ENCODE results near the gene INTS6L.

Gene INTS6L

DNA sequence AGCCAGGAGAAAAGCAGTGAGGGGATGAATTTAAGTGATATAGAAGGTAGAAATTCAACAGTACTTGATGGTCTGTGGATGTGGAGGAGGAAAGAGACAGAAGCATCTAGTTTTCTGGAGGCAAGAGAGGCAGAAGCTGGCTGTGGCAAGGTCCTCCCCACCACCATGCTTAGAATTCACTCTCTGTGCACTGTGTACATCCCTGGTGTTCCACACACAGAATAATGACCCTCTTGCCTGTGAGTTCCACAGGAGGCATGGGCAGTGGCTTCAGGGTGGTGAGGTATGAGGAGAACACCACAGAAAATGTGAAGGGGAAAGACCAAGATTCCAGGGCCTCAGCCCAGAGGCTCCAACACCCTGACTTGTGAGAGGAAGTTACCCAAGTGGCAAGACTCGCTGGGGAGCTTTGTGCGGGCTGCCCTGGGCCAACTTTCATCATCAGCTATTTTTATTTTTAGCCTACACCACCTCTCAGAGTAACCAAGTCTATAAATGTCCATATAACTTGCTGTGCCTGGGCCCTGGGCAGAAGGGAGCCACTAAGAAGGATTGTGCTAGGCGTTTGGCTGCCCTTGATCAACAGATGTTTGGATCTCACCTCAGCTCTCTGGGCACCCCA, 7.8 kb upstream of the INTS6L start:
- no peak overlapping the region for H3K4me3 ChIP-seq (replicated peaks; ENCODE audit: low read depth, low read length)
- TF ChIP-seq, protein P1, sequence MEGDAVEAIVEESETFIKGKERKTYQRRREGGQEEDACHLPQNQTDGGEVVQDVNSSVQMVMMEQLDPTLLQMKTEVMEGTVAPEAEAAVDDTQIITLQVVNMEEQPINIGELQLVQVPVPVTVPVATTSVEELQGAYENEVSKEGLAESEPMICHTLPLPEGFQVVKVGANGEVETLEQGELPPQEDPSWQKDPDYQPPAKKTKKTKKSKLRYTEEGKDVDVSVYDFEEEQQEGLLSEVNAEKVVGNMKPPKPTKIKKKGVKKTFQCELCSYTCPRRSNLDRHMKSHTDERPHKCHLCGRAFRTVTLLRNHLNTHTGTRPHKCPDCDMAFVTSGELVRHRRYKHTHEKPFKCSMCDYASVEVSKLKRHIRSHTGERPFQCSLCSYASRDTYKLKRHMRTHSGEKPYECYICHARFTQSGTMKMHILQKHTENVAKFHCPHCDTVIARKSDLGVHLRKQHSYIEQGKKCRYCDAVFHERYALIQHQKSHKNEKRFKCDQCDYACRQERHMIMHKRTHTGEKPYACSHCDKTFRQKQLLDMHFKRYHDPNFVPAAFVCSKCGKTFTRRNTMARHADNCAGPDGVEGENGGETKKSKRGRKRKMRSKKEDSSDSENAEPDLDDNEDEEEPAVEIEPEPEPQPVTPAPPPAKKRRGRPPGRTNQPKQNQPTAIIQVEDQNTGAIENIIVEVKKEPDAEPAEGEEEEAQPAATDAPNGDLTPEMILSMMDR (IDR thresholded peaks at IDR 0.05; ENCODE audit: low read length, missing control alignments): no peak
- DNase-seq (ENCODE audit: low read depth): no peak

DNA sequence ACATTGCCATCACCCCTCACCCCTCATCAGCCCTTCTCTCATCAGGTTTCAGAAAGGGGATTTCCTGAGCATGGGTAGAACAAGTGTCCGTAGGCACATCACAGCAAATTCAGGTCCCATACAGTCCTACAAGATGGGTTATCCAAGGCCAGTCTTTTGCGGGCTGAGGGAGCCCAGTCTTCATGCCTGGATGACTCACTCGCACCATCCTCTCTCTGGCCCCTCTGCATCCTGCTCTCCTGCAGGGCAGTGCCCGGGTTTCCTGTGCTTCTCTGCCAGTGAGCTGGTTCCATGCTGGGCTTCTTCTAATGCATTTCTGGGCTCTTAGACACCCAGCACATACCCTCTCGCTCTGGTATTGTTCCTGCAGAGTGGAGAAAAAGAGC, 7.3 kb upstream of the INTS6L start:
- TF ChIP-seq, protein P1 (IDR thresholded peaks at IDR 0.05; ENCODE audit: low read length, missing control alignments): no peak
- H3K4me3 ChIP-seq (replicated peaks; ENCODE audit: low read depth, low read length): no peak overlapping the region
- DNase-seq (ENCODE audit: low read depth): no peak

DNA sequence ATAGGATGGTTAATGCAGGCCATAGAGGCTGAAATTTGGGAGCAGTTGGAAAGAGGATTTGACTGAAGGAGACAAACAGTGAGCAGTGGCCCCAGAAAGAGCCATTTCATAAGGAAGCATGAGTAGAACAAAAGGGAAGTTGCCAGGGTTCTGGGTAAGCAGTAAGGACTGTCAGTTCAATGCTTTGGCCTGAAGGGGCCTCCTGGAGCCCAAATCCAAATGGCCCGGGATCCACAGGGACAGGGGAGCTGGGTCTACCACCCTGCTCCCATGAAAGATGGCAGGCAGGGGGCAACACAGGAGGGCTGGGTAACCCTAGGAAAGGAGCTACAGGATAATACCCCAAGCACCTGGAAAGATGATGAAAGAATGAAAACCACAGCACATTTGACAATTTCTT, 4.1 kb upstream of the INTS6L start:
- TF ChIP-seq, protein P1 (IDR thresholded peaks at IDR 0.05; ENCODE audit: low read length, missing control alignments): no peak
- DNase-seq (ENCODE audit: low read depth): no peak
- no peak overlapping the region for H3K4me3 ChIP-seq (replicated peaks; ENCODE audit: low read depth, low read length)

DNA sequence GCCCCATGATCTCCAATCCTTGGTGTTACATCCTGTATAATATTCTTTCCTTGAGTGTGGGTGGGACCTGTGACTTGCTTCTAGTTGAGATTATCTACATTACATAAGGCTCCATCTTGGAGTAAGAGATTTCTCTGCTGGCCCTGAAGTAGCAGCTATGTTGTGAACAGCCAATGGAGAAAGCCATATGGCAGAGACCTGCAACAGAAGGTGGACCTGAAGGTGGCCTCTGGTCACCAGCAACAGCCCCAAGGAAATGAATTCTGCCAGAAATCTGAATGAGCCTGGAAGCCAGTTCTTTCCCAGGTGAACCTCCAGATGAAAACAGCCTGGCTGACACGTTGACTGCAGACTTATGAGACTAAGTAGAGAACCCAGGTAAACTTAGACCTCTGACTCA, 2.3 kb upstream of the INTS6L start:
- TF ChIP-seq, protein P1 (IDR thresholded peaks at IDR 0.05; ENCODE audit: low read length, missing control alignments): no peak
- H3K4me3 ChIP-seq (replicated peaks; ENCODE audit: low read depth, low read length): no peak overlapping the region
- DNase-seq (ENCODE audit: low read depth): no peak

DNA sequence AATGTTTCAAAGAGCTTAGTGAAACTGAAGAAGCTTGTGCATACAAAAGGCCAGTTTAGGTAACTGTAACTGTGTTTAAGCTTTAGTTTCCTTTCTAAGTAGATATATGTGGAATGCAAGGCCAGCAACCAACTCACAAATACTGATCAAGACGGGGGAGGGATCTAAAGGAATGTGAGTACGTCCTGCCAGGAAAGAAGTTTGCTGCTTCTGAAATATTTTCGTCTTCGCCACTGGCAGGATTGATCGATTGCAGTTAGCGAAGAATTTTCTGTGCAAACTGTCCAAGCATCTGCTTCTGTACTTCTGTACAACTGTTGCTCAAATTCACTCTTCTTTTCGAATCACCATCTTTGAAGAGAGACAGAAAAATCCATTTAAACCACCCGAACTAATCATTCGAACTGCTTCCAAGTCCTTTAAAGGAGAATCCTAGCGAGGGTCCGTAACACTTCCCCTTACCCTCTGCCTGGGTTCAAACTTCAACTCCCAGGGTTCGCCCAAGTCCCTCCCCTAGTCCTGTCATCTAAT, 373 bp upstream of the INTS6L start:
- H3K4me3 ChIP-seq (replicated peaks; ENCODE audit: low read depth, low read length): peak overlapping the region; percentile 62
- TF ChIP-seq, protein P1 (IDR thresholded peaks at IDR 0.05; ENCODE audit: low read length, missing control alignments): no peak
- DNase-seq (ENCODE audit: low read depth): peak; percentile 71

DNA sequence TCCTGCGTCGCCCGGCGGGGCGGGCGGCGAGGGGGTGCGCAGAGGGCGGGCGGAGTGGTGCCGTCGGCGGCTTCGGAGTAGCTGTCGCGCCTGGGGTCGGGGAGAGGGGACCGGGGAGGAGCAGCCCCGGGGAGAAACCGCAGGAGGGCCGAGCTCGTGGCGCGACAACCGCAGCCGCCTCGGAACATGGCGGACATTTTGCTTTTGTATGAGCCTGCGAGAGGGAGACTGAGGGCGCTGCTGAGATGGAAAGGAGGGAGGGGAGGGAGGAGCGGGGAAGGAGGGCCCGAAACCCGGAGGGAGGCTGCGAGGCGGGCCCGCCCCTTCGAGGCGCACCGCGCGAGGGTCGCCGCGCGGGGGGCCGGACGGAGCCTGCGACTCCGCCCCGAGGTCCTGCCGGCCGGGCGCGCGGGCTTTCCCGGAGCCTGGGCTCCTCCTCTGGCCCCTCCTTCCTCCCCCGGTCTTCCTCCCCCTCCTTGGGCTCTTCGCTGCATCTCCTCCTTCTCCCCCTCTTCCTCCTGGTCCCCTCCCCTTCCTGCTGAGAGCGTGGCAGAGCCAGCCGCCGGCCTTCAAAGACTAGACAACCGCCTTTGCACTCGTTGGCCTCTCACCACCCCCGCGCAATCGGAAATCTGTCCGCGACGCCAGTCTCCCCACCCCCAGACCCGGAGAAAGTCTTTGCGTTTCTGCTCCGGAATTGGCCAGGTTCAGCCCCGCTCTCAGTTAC, 1.1 kb downstream of the INTS6L start:
- TF ChIP-seq, protein P1 (IDR thresholded peaks at IDR 0.05; ENCODE audit: low read length, missing control alignments): no peak
- peak; percentile 89 for DNase-seq (ENCODE audit: low read depth)
- peak overlapping the region; percentile 62 for H3K4me3 ChIP-seq (replicated peaks; ENCODE audit: low read depth, low read length)

Data from fibroblast of pulmonary artery (primary cell).